ENCODE results near the gene ATP8B4. TPM values are rescaled to one million over a fixed set of nuclear protein-coding genes. Genes with fewer than 3 reads are reported as not detected.

ATP8B4 gene
- total RNA-seq, 1 donor from 2014 or later, result 2.5 TPM

GRCh38 chr15:50077176-50077575 is 41.9 kb downstream of the ATP8B4 start:
- Histone ChIP-seq H3K27ac (replicated peaks) (no peak overlapping the region), H3K4me1 (no peaks in the 10 kb centered on the region), H3K27me3 (ENCODE audit: low read depth) (no peaks in the 10 kb centered on the region), H3K36me3 (no peaks in the 10 kb centered on the region), H3K4me3 (no peak overlapping the region), H3K9me3 (replicated peaks) (no peaks in the 10 kb centered on the region)
- TF ChIP-seq CTCF (IDR thresholded peaks at IDR 0.05; ENCODE audit: borderline replicate concordance), result no peak
- intact Hi-C loops (cut with micrococcal nuclease), result no loop called here
- no peak for DNase-seq

GRCh38 chr15:50075319-50075718 is 43.7 kb downstream of the ATP8B4 start:
- H3K36me3 ChIP-seq, result no peaks in the 10 kb centered on the region
- H3K4me3 ChIP-seq, result no peak overlapping the region
- H3K27ac ChIP-seq (replicated peaks), result no peak overlapping the region
- no peaks in the 10 kb centered on the region for H3K27me3 ChIP-seq (ENCODE audit: low read depth)
- H3K9me3 ChIP-seq (replicated peaks), result no peaks in the 10 kb centered on the region
- no peak for DNase-seq
- intact Hi-C loops (cut with micrococcal nuclease), result no loop called here
- no peaks in the 10 kb centered on the region for H3K4me1 ChIP-seq
- TF ChIP-seq CTCF (IDR thresholded peaks at IDR 0.05; ENCODE audit: borderline replicate concordance), result no peak

- TF ChIP-seq CTCF (IDR thresholded peaks at IDR 0.05; ENCODE audit: borderline replicate concordance), result no peak
- no peak for DNase-seq
- no peaks in the 10 kb centered on the region for H3K4me1 ChIP-seq
- H3K27me3 ChIP-seq (ENCODE audit: low read depth), result no peaks in the 10 kb centered on the region
- no peak overlapping the region for H3K4me3 ChIP-seq
- H3K27ac ChIP-seq (replicated peaks), result no peak overlapping the region
- intact Hi-C loops (cut with micrococcal nuclease), result no loop called here
- H3K36me3 ChIP-seq, result no peaks in the 10 kb centered on the region
- H3K9me3 ChIP-seq (replicated peaks), result no peaks in the 10 kb centered on the region
Measured at GRCh38 chr15:50071551-50072258, 47.3 kb downstream of the ATP8B4 start.

GRCh38 chr15:50068016-50068415 is 51.0 kb downstream of the ATP8B4 start:
- intact Hi-C loops (cut with micrococcal nuclease), result no loop called here
- no peak overlapping the region for H3K27ac ChIP-seq (replicated peaks)
- H3K9me3 ChIP-seq (replicated peaks), result no peaks in the 10 kb centered on the region
- H3K4me3 ChIP-seq, result no peak overlapping the region
- DNase-seq, result no peak
- no peaks in the 10 kb centered on the region for H3K36me3 ChIP-seq
- no peaks in the 10 kb centered on the region for H3K27me3 ChIP-seq (ENCODE audit: low read depth)
- TF ChIP-seq CTCF (IDR thresholded peaks at IDR 0.05; ENCODE audit: borderline replicate concordance), result no peak
- no peaks in the 10 kb centered on the region for H3K4me1 ChIP-seq

GRCh38 chr15:50067254-50067653 is 51.8 kb downstream of the ATP8B4 start:
- H3K27ac ChIP-seq (replicated peaks), result no peak overlapping the region
- TF ChIP-seq CTCF (IDR thresholded peaks at IDR 0.05; ENCODE audit: borderline replicate concordance), result no peak

More at GRCh38 chr15:50067254-50067653, 51.8 kb downstream of the ATP8B4 start:
- H3K9me3 ChIP-seq (replicated peaks), result no peaks in the 10 kb centered on the region
- DNase-seq, result no peak
- no peaks in the 10 kb centered on the region for H3K4me1 ChIP-seq
- no peaks in the 10 kb centered on the region for H3K27me3 ChIP-seq (ENCODE audit: low read depth)
- H3K36me3 ChIP-seq, result no peaks in the 10 kb centered on the region
- intact Hi-C loops (cut with micrococcal nuclease), result no loop called here
- no peak overlapping the region for H3K4me3 ChIP-seq

Data from left ventricle myocardium inferior (tissue), 1 donor.